22Rv1 (cell line): Measurements from ENCODE around the gene PMPCA.
A peak's percentile ranks its signal among the peaks of the same experiment; 100 is the strongest.

Source experiments
- H3K27ac ChIP-seq: fragments of 450-650 bp; 2 replicates; pipeline ENCODE4 v1.5.1; 2017
- ZFX ChIP-seq: fragments of 450-650 bp; IDR thresholded peaks from 2 replicates; pipeline ENCODE4 v1.6.1; 2017; ENCODE audit warnings: antibody characterized with exemption, borderline replicate concordance
- TF ChIP-seq, protein P1 (sequence below): fragments of 450-650 bp; IDR thresholded peaks from 2 replicates; pipeline ENCODE4 v1.5.1; 2017; ENCODE audit warnings: mild to moderate bottlenecking

Gene PMPCA

DNA sequence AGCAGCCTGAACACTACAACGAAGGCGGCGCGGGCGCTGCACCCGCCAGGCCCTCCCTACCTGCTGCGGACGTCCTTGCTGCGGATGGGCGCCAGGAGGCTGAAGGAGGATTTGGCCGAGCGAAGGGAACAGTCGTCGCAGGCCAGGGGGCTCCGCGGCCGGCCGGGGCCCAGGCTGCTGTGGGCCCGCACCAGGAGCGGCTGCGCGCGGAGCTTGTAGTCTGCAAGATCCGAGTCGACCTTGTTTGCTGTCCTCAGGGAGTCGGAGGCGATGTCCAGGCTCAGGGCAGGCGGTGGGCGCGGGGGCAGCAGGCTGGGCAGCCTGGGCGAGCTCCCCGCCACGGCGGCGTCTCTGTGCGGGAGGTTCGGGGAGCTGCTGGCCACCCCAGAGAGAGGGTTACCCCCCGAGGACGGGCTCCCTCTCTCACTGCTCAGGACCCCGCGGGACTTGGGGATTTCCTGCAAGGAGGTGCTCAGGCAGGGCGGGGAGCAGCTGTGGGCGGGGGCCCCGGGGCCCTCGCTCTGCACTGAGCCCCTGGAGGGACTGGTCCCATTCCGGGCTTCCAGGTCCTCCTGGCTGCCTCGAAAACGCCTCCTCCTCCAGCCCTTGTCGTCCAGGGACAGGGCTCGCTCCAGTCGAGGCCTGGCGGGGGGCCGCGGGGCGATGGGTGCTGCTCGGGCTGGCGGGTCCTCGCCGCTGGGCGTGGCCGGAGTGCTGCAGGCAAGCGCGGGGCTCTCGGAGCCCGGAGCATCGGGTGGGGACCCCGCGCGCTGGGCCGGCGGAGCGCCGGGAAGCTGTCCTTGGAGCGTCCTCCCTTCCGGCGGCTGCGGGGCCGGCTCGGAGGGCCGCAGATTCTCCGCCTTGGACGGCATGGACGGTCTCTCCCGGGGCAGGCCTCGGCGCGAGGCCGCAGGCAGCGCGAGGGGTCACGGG, 28.4 kb downstream of the PMPCA start:
- peak overlapping the region; percentile 70 for H3K27ac ChIP-seq
- TF ChIP-seq ZFX: no peak
- TF ChIP-seq, protein P1, sequence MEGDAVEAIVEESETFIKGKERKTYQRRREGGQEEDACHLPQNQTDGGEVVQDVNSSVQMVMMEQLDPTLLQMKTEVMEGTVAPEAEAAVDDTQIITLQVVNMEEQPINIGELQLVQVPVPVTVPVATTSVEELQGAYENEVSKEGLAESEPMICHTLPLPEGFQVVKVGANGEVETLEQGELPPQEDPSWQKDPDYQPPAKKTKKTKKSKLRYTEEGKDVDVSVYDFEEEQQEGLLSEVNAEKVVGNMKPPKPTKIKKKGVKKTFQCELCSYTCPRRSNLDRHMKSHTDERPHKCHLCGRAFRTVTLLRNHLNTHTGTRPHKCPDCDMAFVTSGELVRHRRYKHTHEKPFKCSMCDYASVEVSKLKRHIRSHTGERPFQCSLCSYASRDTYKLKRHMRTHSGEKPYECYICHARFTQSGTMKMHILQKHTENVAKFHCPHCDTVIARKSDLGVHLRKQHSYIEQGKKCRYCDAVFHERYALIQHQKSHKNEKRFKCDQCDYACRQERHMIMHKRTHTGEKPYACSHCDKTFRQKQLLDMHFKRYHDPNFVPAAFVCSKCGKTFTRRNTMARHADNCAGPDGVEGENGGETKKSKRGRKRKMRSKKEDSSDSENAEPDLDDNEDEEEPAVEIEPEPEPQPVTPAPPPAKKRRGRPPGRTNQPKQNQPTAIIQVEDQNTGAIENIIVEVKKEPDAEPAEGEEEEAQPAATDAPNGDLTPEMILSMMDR: no peak

DNA sequence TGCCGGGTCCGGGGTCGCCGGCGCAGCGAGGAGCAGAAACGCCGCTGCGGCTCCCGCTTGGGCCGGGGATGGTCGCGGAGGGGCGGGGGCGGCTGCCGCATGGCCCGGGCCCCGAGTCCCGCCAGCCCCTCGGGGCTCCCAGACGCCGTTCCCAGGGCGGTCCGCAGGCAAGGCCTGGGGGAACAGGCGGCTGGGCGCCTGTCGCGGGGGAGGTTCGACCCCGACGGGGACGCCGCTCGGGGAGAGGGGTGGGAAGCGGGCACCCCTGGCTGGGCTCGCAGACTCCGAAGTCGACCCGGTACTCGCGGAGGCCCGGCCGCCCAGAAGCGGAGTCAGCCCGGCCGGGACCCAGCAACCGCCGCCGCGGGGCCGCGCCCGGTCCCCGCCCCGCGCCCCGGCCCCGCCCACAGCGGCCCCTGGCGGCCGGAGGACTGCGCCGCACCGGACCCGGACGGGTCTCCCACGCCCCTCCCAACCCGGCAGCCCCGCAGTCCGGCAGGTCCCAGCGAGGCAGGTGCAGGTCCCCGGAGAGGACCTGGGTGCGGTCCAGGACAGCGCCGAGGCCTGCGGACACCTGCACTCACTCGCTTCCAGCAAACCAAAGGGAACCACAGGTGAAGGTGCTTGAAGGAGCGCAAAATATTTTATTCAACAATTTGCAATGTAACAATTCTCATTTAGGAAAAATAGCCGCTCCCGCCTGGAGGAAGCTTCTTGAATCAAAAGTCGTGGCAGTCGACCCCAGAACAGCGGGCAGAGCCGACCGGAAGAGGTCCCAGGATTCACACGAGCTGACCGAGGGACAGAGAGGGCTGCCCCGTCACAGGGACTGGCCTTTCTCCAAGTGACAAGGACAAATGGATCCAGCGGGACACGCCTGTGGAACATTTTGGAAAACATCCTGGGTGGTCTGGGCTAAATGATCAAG, 29.3 kb downstream of the PMPCA start, which contains the start of gene INPP5E:
Gene INPP5E (minus strand): TSS at position 365 of the 928 bp plus-strand sequence. CDS start 426 bp downstream, outside the sequence.
- no peak for TF ChIP-seq ZFX
- TF ChIP-seq, protein P1: peak; percentile 98
- H3K27ac ChIP-seq: peak within 1 kb of the TSS; percentile 70

DNA sequence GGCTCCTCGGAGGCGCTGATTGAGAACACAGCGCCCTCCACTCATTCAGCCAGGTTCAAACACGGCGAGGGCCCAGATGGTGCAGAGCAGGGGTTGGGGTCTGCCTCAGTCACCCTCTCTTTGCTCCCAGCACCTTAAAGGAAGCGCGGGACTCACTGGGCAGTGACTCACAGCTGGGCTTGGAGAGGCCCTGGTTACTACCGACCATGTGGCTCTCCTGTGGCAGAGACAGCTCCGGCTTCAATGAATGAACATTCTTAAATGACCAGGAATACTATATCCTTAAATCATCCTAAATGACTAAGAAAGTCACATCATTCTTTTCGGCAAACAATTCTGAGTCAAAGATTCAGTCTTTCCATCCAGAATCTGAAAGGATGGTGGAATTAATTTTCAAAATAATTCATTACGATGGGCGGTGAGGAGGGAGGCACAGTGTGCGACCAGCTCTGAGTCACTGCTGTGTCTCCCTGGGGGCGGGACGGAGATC, 30.8 kb downstream of the PMPCA start:
- TF ChIP-seq ZFX: no peak
- TF ChIP-seq, protein P1: no peak
- peak overlapping the region; percentile 70 for H3K27ac ChIP-seq

DNA sequence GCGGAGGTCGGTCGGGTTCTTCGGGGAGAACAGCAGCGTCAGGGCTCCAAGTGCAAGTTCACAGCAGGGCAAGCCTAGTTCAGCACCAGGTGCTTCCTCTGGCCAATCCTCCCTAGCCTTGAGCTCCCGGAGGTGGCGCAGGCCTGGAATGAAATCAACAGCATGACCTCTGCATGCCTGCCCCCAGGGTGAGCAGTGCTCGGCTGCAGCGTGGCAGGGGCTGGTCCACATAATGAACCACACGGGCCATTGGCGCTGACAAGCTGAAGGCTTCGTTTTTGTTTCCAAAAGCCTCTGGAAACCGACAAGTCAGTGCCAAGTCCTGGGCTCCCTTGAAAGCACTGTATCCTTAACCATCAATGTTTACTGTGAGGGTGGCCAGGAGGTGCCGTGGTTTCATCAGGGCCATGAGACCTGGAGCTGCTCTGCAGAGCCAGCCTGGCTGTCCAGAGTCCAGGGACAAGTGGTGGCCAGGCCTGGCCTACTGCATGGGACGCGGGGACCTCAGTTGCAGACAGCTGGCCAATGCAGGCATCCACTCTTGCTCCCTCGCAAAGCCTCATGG, 31.3 kb downstream of the PMPCA start:
- no peak for TF ChIP-seq ZFX
- TF ChIP-seq, protein P1: no peak

DNA sequence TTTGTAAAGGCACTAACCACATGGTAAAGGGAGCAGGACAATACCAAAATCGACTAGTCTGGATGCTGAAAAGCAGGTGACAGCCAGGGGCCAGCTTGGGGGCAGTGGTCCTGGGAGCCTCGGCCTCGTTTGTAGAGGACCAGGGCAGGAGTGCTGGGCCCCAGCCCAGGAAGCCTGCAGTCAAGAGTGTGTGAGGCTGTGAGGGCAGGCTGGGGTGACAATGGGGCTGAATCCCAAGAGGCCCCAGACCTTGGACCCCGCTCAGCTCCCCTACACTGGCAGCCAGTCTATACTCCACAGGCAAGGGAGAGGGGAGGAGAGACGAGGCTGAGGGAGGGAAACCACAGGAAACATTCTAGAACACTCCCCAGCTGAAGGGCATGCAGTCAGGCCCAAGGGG, 31.8 kb downstream of the PMPCA start:
- no peak overlapping the region for H3K27ac ChIP-seq
- TF ChIP-seq, protein P1: no peak
- TF ChIP-seq ZFX: no peak

More for the DNA sequence above, 31.3 kb downstream of the PMPCA start:
- no peak overlapping the region for H3K27ac ChIP-seq

DNA sequence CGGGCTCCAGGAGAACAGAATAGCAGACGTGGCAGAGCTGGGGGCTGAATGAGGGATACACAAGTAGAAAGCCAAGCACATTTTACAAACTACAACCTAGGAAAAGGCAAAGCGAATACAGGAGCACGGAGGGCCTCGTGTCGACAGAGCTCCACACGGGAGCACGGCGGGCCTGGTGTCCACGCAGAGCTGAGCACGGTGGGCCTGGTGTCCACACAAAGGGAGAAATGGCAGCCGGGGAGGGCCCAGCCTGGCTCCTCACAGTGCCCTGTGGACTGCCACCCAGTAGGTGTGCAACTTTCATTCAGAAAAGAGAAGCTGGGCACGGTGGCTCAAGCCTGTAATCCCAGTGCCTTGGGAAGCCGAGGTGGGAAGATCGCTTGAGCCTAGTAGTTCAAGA, 32.6 kb downstream of the PMPCA start:
- no peak overlapping the region for H3K27ac ChIP-seq
- TF ChIP-seq, protein P1: no peak
- TF ChIP-seq ZFX: no peak
